Renal pelvis (tissue), 4 donors: ENCODE measurements around the gene MSX1. TPM values are rescaled to one million over a fixed set of nuclear protein-coding genes. Genes with fewer than 3 reads are reported as not detected.

Experiments
- DNase-seq: peaks from one replicate; pipeline ENCODE4 v3.0.0-alpha.2; 2013
- polyA plus RNA-seq, 3 donors: library from polyadenylated mRNA; unstranded; fragments of 120-200 nt; gene quantifications; one replicate each; pipeline ENCODE4 v1.2.1, GENCODE V29; 2013; ENCODE audit not compliant: insufficient read length in 3 of 3

Gene MSX1
- polyA plus RNA-seq, 3 donors = 0.84 to 1.1 (median 1.1) TPM

- DNase-seq = no peak
These were observed 20.3 kb upstream of the MSX1 start for GRCh38 chr4:4838936-4839810.

- no peak for DNase-seq
These were observed 19.1 kb upstream of the MSX1 start for GRCh38 chr4:4840351-4840750.

- DNase-seq = no peak
These were observed 18.3 kb upstream of the MSX1 start for GRCh38 chr4:4841156-4841555.

GRCh38 chr4:4842476-4843441 lies 16.7 kb upstream of the MSX1 start:
- no peak for DNase-seq

- DNase-seq = no peak
These were observed 15.7 kb upstream of the MSX1 start for GRCh38 chr4:4843635-4844291.

- DNase-seq = no peak
These were observed 14.4 kb upstream of the MSX1 start for GRCh38 chr4:4845027-4845426.

- no peak for DNase-seq
These were observed 12.5 kb upstream of the MSX1 start for GRCh38 chr4:4847011-4847410.

- no peak for DNase-seq
These were observed 10.9 kb upstream of the MSX1 start for GRCh38 chr4:4848540-4848939.

GRCh38 chr4:4849106-4849505 lies 10.4 kb upstream of the MSX1 start:
- no peak for DNase-seq

GRCh38 chr4:4849524-4850193 lies 9.8 kb upstream of the MSX1 start:
- no peak for DNase-seq

GRCh38 chr4:4851081-4851480 lies 8.4 kb upstream of the MSX1 start:
- DNase-seq = no peak

GRCh38 chr4:4851906-4852305 lies 7.6 kb upstream of the MSX1 start:
- DNase-seq = no peak

- DNase-seq = no peak
These were observed 6.7 kb upstream of the MSX1 start for GRCh38 chr4:4852591-4853362.

- no peak for DNase-seq
These were observed 6.1 kb upstream of the MSX1 start for GRCh38 chr4:4853371-4853823.

GRCh38 chr4:4853921-4854648 lies 5.4 kb upstream of the MSX1 start:
- no peak for DNase-seq

GRCh38 chr4:4854649-4855295 lies 4.7 kb upstream of the MSX1 start:
- DNase-seq = no peak

- DNase-seq = no peak
These were observed 4.0 kb upstream of the MSX1 start for GRCh38 chr4:4855301-4856070.
